DND-41 (cell line): ENCODE results near the gene DOCK8.

Experiments used
- CTCF ChIP-seq: IDR thresholded peaks from 2 replicates; pipeline ENCODE4 v1.5.1; 2012; ENCODE audit warnings: borderline replicate concordance, low read length, moderate library complexity, mild to moderate bottlenecking; ENCODE audit not compliant: poor library complexity, severe bottlenecking; ENCODE audit errors: extremely low read depth
- EZH2 ChIP-seq: IDR thresholded peaks from 3 replicates; pipeline ENCODE4 v1.6.1; 2012; ENCODE audit warnings: borderline replicate concordance, low read depth, mild to moderate bottlenecking, moderate library complexity, low read length, inconsistent platforms; ENCODE audit not compliant: severe bottlenecking

GRCh38 chr9:335373-335772 is 120.7 kb downstream of the DOCK8 start:
- TF ChIP-seq EZH2: no peak
- no peak for TF ChIP-seq CTCF
